Measurements from ENCODE around the gene FMN2. TPM values are rescaled to one million over a fixed set of nuclear protein-coding genes. Genes with fewer than 3 reads are reported as not detected.
A peak's percentile ranks its signal among the peaks of the same experiment; 100 is the strongest.

Gene FMN2
- total and polyA plus RNA-seq, 4 donors = 0.14 to 2.7 (median 1.2) TPM

DNA sequence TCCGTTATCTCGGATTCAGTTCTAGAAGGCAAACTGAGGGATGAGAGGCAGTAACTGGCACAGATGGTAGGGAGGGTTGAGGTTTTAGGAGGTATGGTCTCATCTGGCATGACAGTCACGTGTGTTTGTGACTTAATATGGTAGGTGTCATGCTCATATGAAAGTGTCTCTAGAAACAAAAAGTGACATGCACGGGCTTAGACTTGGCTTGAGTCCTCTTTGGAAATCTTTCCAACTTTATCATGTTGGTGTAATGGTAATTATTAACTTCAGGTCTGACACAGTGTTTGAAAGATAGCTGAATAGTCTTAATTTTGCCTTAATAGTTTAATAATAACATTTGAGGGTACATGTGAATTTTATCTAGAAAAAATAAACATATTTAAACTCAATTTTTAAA is 218.1 kb downstream of the FMN2 start:
- Histone ChIP-seq H3K27ac (ENCODE audit: low read depth in 1 of 2, low read length in 1 of 2) (no peak overlapping the region), H3K36me3 (ENCODE audit: control insufficient read depth in 4 of 4, insufficient read depth in 4 of 4, low read length in 4 of 4) (no peaks in the 10 kb centered on the region), H3K9me3 (ENCODE audit: control insufficient read depth in 4 of 4, insufficient read depth in 3 of 4, low read length in 3 of 4) (peaks cover 0 to 3% (median 0%) of the 10 kb centered on the region in 4 donors), H3K4me1 (ENCODE audit: control insufficient read depth in 5 of 5, insufficient read depth in 5 of 5, low read length in 5 of 5) (peaks cover 0 to 3% (median 0%) of the 10 kb centered on the region in 5 donors), H3K9ac (ENCODE audit: insufficient read depth in 1 of 2, low read length in 2 of 2) (no peak overlapping the region), H3K27me3 (ENCODE audit: control insufficient read depth in 3 of 3, insufficient read depth in 3 of 3, low read length in 2 of 3) (no peaks in the 10 kb centered on the region), H3K4me3 (no peak overlapping the region)
- WGBS, 2 donors = 64 to 75% methylated on average over 4 of the region's 4 CpGs
- TF ChIP-seq, protein P1, sequence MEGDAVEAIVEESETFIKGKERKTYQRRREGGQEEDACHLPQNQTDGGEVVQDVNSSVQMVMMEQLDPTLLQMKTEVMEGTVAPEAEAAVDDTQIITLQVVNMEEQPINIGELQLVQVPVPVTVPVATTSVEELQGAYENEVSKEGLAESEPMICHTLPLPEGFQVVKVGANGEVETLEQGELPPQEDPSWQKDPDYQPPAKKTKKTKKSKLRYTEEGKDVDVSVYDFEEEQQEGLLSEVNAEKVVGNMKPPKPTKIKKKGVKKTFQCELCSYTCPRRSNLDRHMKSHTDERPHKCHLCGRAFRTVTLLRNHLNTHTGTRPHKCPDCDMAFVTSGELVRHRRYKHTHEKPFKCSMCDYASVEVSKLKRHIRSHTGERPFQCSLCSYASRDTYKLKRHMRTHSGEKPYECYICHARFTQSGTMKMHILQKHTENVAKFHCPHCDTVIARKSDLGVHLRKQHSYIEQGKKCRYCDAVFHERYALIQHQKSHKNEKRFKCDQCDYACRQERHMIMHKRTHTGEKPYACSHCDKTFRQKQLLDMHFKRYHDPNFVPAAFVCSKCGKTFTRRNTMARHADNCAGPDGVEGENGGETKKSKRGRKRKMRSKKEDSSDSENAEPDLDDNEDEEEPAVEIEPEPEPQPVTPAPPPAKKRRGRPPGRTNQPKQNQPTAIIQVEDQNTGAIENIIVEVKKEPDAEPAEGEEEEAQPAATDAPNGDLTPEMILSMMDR (IDR thresholded peaks at IDR 0.05; ENCODE audit: control extremely low read depth, extremely low read depth) = no peak
- ATAC-seq (ENCODE audit: insufficient read depth, low FRiP score) = no peak
- DNase-seq = no peak

GRCh38 chr1:240310226-240310925 is 218.7 kb downstream of the FMN2 start:
- H3K9me3 ChIP-seq (ENCODE audit: control insufficient read depth in 4 of 4, insufficient read depth in 3 of 4, low read length in 3 of 4) = peaks cover 0 to 3% (median 0%) of the 10 kb centered on the region in 4 donors
- H3K4me3 ChIP-seq = no peak overlapping the region
- ATAC-seq (ENCODE audit: insufficient read depth, low FRiP score) = peak; percentile 28
- H3K4me1 ChIP-seq (ENCODE audit: control insufficient read depth in 5 of 5, insufficient read depth in 5 of 5, low read length in 5 of 5) = peaks cover 0 to 7% (median 0%) of the 10 kb centered on the region in 5 donors
- DNase-seq = peak in 2 of 3 donors; percentile 43 to 54
- H3K9ac ChIP-seq (ENCODE audit: insufficient read depth in 1 of 2, low read length in 2 of 2) = no peak overlapping the region
- no peak overlapping the region for H3K27ac ChIP-seq (ENCODE audit: low read depth in 1 of 2, low read length in 1 of 2)
- H3K27me3 ChIP-seq (ENCODE audit: control insufficient read depth in 3 of 3, insufficient read depth in 3 of 3, low read length in 2 of 3) = no peaks in the 10 kb centered on the region
- 54 to 83% methylated on average over 1 of the region's 1 CpG for WGBS, 2 donors
- TF ChIP-seq, protein P1 (IDR thresholded peaks at IDR 0.05; ENCODE audit: control extremely low read depth, extremely low read depth) = no peak
- no peaks in the 10 kb centered on the region for H3K36me3 ChIP-seq (ENCODE audit: control insufficient read depth in 4 of 4, insufficient read depth in 4 of 4, low read length in 4 of 4)

- H3K36me3 ChIP-seq (ENCODE audit: control insufficient read depth in 4 of 4, insufficient read depth in 4 of 4, low read length in 4 of 4) = no peaks in the 10 kb centered on the region
- H3K27me3 ChIP-seq (ENCODE audit: control insufficient read depth in 3 of 3, insufficient read depth in 3 of 3, low read length in 2 of 3) = no peaks in the 10 kb centered on the region
- ATAC-seq (ENCODE audit: insufficient read depth, low FRiP score) (peak; percentile 15), DNase-seq (no peak)
- no peak overlapping the region for H3K4me3 ChIP-seq
- no peaks in the 10 kb centered on the region for H3K9me3 ChIP-seq (ENCODE audit: control insufficient read depth in 4 of 4, insufficient read depth in 3 of 4, low read length in 3 of 4)
- 37 to 46% methylated on average over 3 of the region's 3 CpGs for WGBS, 2 donors
- TF ChIP-seq, protein P1 (IDR thresholded peaks at IDR 0.05; ENCODE audit: control extremely low read depth, extremely low read depth) = no peak
- H3K4me1 ChIP-seq (ENCODE audit: control insufficient read depth in 5 of 5, insufficient read depth in 5 of 5, low read length in 5 of 5) = peaks cover 0 to 7% (median 0%) of the 10 kb centered on the region in 5 donors
- no peak overlapping the region for H3K9ac ChIP-seq (ENCODE audit: insufficient read depth in 1 of 2, low read length in 2 of 2)
- no peak overlapping the region for H3K27ac ChIP-seq (ENCODE audit: low read depth in 1 of 2, low read length in 1 of 2)
Measured at GRCh38 chr1:240312872-240313271, 221.2 kb downstream of the FMN2 start.
